ENCODE results near the gene MAN1C1. TPM values are rescaled to one million over a fixed set of nuclear protein-coding genes. Genes with fewer than 3 reads are reported as not detected.

The MAN1C1 gene
- total RNA-seq, 1 donor from 2014 or later, result 9.1 TPM

- peaks cover 56% of the 10 kb centered on the region for H3K27me3 Mint-ChIP-seq
- peaks cover 10% of the 10 kb centered on the region for H3K4me1 Mint-ChIP-seq (ENCODE audit: unreplicated experiment)
- no peak for TF ChIP-seq CTCF (conservative IDR thresholded peaks at IDR 0.05)
- DNase-seq (ENCODE audit: extremely low spot score, unreplicated experiment), result peak; percentile 16
- H3K36me3 Mint-ChIP-seq, result no peaks in the 10 kb centered on the region
- no peak overlapping the region for H3K27ac Mint-ChIP-seq
- no peaks in the 10 kb centered on the region for H3K9me3 Mint-ChIP-seq
- no peak overlapping the region for H3K4me3 Mint-ChIP-seq
Measured at GRCh38 chr1:25613091-25613490, 3.5 kb upstream of the MAN1C1 start.

- Mint-ChIP-seq H3K4me3 (peak overlapping the region; percentile 80), H3K27me3 (peaks cover 66% of the 10 kb centered on the region), H3K9me3 (no peaks in the 10 kb centered on the region), H3K27ac (peak overlapping the region; percentile 66), H3K36me3 (no peaks in the 10 kb centered on the region), H3K4me1 (ENCODE audit: unreplicated experiment) (peaks cover 23% of the 10 kb centered on the region)
- TF ChIP-seq CTCF (conservative IDR thresholded peaks at IDR 0.05), result no peak
- no peak for DNase-seq (ENCODE audit: extremely low spot score, unreplicated experiment)
Measured at GRCh38 chr1:25614501-25615171, 2.0 kb upstream of the MAN1C1 start.

- no peaks in the 10 kb centered on the region for H3K9me3 Mint-ChIP-seq
- H3K4me3 Mint-ChIP-seq, result peak overlapping the region; percentile 80
- H3K27ac Mint-ChIP-seq, result peak overlapping the region; percentile 66
- H3K4me1 Mint-ChIP-seq (ENCODE audit: unreplicated experiment), result peaks cover 20% of the 10 kb centered on the region
- H3K36me3 Mint-ChIP-seq, result no peaks in the 10 kb centered on the region
- H3K27me3 Mint-ChIP-seq, result peaks cover 67% of the 10 kb centered on the region
- DNase-seq (ENCODE audit: extremely low spot score, unreplicated experiment), result no peak
- TF ChIP-seq CTCF (conservative IDR thresholded peaks at IDR 0.05), result no peak
Measured at GRCh38 chr1:25615172-25615541, 1.4 kb upstream of the MAN1C1 start.

- H3K27ac Mint-ChIP-seq, result peak overlapping the region; percentile 66
- no peak for DNase-seq (ENCODE audit: extremely low spot score, unreplicated experiment)
- no peaks in the 10 kb centered on the region for H3K9me3 Mint-ChIP-seq
- H3K4me3 Mint-ChIP-seq, result peak overlapping the region; percentile 80
- no peak for TF ChIP-seq CTCF (conservative IDR thresholded peaks at IDR 0.05)
- H3K36me3 Mint-ChIP-seq, result no peaks in the 10 kb centered on the region
- peaks cover 19% of the 10 kb centered on the region for H3K4me1 Mint-ChIP-seq (ENCODE audit: unreplicated experiment)
- peaks cover 67% of the 10 kb centered on the region for H3K27me3 Mint-ChIP-seq
Measured at GRCh38 chr1:25615563-25616094, 962 bp upstream of the MAN1C1 start.

GRCh38 chr1:25616987-25617624 lies 515 bp downstream of the MAN1C1 start:
- Mint-ChIP-seq H3K4me1 (ENCODE audit: unreplicated experiment) (peaks cover 19% of the 10 kb centered on the region), H3K9me3 (no peaks in the 10 kb centered on the region), H3K4me3 (no peak overlapping the region), H3K36me3 (no peaks in the 10 kb centered on the region), H3K27ac (no peak overlapping the region), H3K27me3 (peaks cover 66% of the 10 kb centered on the region)
- TF ChIP-seq CTCF (conservative IDR thresholded peaks at IDR 0.05), result no peak
- DNase-seq (ENCODE audit: extremely low spot score, unreplicated experiment), result no peak

Data from type B pancreatic cell (in vitro differentiated cells).